ENCODE measurements around the gene BCL7A.

- TF ChIP-seq EZH2 (IDR thresholded peaks at IDR 0.05; ENCODE audit: low read depth, unreplicated experiment) (no peak), CTCF (conservative IDR thresholded peaks at IDR 0.05; ENCODE audit: low read depth in 2 of 2) (no peak), POLR2AphosphoS5 (IDR thresholded peaks at IDR 0.05; ENCODE audit: low read depth) (no peak), EZH2phosphoT487 (IDR thresholded peaks at IDR 0.05; ENCODE audit: unreplicated experiment) (no peak), REST (IDR thresholded peaks at IDR 0.05; ENCODE audit: unreplicated experiment) (no peak), ETS1 (IDR thresholded peaks at IDR 0.05) (no peak), CREB1 (CRISPR knock-in tag; IDR thresholded peaks at IDR 0.05; ENCODE audit: low read depth) (no peak), JUNB (IDR thresholded peaks at IDR 0.05; ENCODE audit: unreplicated experiment) (no peak), ZNF331 (CRISPR knock-in tag; IDR thresholded peaks at IDR 0.05; ENCODE audit: low read depth) (no peak), ZNF462 (CRISPR knock-in tag; IDR thresholded peaks at IDR 0.05) (no peak), NANOG (IDR thresholded peaks at IDR 0.05; ENCODE audit: borderline replicate concordance) (no peak), STAT1 (IDR thresholded peaks at IDR 0.05; ENCODE audit: unreplicated experiment) (no peak), ZNF114 (CRISPR knock-in tag; IDR thresholded peaks at IDR 0.05) (no peak)
Measured at GRCh38 chr12:122046145-122046544, 24.5 kb downstream of the BCL7A start.
